Thymus (tissue), 11 donors: ENCODE measurements around the gene CLSTN2. TPM values are rescaled to one million over a fixed set of nuclear protein-coding genes. Genes with fewer than 3 reads are reported as not detected.

Experiments
- DNase-seq, 9 donors: peaks; one replicate each; pipeline ENCODE4 v3.0.0-alpha.2; 2013; ENCODE audit warnings: low spot score in 9 of 9, low read depth in 6 of 9, missing footprints in 1 of 9
- H3K27ac ChIP-seq, 2 donors: one replicate each; pipeline ENCODE4 v1.5.1; 2013; ENCODE audit warnings: control low read depth in 1 of 2, low read depth in 1 of 2, low read length in 1 of 2, mild to moderate bottlenecking in 1 of 2, moderate library complexity in 1 of 2
- H3K27me3 ChIP-seq, 2 donors: one replicate each; pipeline ENCODE4 v1.5.1; 2013; ENCODE audit warnings: low read length in 1 of 2; ENCODE audit not compliant: control insufficient read depth in 2 of 2, insufficient read depth in 1 of 2
- H3K36me3 ChIP-seq, 2 donors: one replicate each; pipeline ENCODE4 v1.5.1; 2013; ENCODE audit warnings: low read length in 1 of 2, mild to moderate bottlenecking in 1 of 2, moderate library complexity in 1 of 2; ENCODE audit not compliant: control insufficient read depth in 2 of 2, insufficient read depth in 2 of 2
- H3K4me1 ChIP-seq, 2 donors: one replicate each; pipeline ENCODE4 v1.5.1; 2013; ENCODE audit warnings: low read length in 2 of 2; ENCODE audit not compliant: control insufficient read depth in 2 of 2, insufficient read depth in 2 of 2
- H3K4me3 ChIP-seq, 2 donors: one replicate each; pipeline ENCODE4 v1.5.1; 2013; ENCODE audit warnings: low read length in 2 of 2, control low read depth in 1 of 2, mild to moderate bottlenecking in 1 of 2
- H3K9me3 ChIP-seq, 2 donors: one replicate each; pipeline ENCODE4 v1.5.1; 2013; ENCODE audit warnings: low read length in 1 of 2, mild to moderate bottlenecking in 1 of 2; ENCODE audit not compliant: control insufficient read depth in 2 of 2, insufficient read depth in 1 of 2
- WGBS: extraction: QIAGEN DNeasy Blood & Tissue Kit; methylation state at CpG from one replicate; pipeline ENCODE4 v1.1.7; 2013; 5-methylcytosine and 5-hydroxymethylcytosine counted together
- polyA plus RNA-seq: library from polyadenylated mRNA; stranded (reverse); fragments of 200-250 nt; gene quantifications from one replicate; pipeline ENCODE4 v1.2.3, GENCODE V29; 2013
- total RNA-seq: library from RNA; stranded (reverse); fragments of 120-200 nt; gene quantifications from one replicate; pipeline ENCODE4 v1.2.4, GENCODE V29; 2013
- donor health status: healthy.

Gene CLSTN2
- total and polyA plus RNA-seq, 2 donors, result 0.25 to 0.61 TPM

DNA sequence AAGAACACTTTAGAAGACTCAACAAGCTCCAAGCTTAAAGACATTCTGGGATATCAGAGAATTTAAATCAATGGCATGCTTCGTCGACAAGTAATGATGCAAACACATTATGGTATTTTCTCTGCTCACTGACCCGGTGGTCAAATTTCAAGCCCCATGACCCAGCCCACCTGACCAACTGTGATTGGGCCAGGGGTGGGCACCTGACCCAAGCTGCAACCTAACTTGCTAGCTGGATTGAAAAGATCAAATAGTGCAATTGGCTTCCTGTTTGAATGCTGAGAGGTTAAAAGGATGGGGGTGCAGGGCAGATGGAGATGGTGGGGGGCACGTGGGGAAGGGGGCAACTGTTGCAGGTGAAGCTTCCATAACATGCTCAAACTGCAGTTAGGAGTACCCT is 250.4 kb downstream of the CLSTN2 start:
- WGBS, result 87% methylated on average over 4 of the region's 4 CpGs
- H3K9me3 ChIP-seq, result no peaks in the 10 kb centered on the region
- no peaks in the 10 kb centered on the region for H3K36me3 ChIP-seq
- no peak overlapping the region for H3K27ac ChIP-seq
- no peaks in the 10 kb centered on the region for H3K27me3 ChIP-seq
- no peaks in the 10 kb centered on the region for H3K4me1 ChIP-seq
- no peak overlapping the region for H3K4me3 ChIP-seq
- no peak for DNase-seq

- H3K9me3 ChIP-seq, result no peaks in the 10 kb centered on the region
- H3K27ac ChIP-seq, result no peak overlapping the region
- peak in 2 of 9 donors; percentile 6 to 12 for DNase-seq
- H3K36me3 ChIP-seq, result no peaks in the 10 kb centered on the region
- no peaks in the 10 kb centered on the region for H3K27me3 ChIP-seq
- no peaks in the 10 kb centered on the region for H3K4me1 ChIP-seq
- no peak overlapping the region for H3K4me3 ChIP-seq
Measured at GRCh38 chr3:140186421-140186920, 251.5 kb downstream of the CLSTN2 start.

DNA sequence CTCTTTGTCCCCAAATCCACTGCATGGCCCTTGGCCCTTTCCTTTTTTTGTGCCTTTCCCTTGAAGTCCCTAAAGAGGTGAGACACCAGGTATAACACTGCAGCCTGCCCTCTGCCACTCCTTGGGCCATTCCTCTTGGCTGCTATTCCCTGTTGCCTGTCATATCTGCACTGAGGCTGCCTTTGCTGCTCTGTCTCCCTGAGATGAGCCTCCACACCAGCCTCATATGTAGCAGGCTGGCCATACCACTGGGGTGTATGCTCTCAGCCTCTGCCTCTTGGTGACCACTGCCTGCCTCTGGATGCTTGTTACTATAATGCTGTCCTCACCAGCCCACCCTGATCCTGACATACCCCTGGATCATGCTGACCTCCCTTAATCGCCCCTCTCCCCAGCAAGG is 252.0 kb downstream of the CLSTN2 start:
- Histone ChIP-seq H3K27me3 (no peaks in the 10 kb centered on the region), H3K4me1 (no peaks in the 10 kb centered on the region), H3K36me3 (no peaks in the 10 kb centered on the region), H3K4me3 (no peak overlapping the region), H3K27ac (no peak overlapping the region), H3K9me3 (no peaks in the 10 kb centered on the region)
- no peak for DNase-seq
- 88% methylated on average over 1 of the region's 1 CpG for WGBS

- WGBS, result 91% methylated on average over 2 of the region's 2 CpGs
- DNase-seq, result no peak
Measured at GRCh38 chr3:140187656-140188221, 252.8 kb downstream of the CLSTN2 start.

GRCh38 chr3:140188285-140188684 is 253.3 kb downstream of the CLSTN2 start:
- H3K9me3 ChIP-seq, result no peaks in the 10 kb centered on the region
- WGBS, result 68% methylated on average over 2 of the region's 2 CpGs
- no peaks in the 10 kb centered on the region for H3K4me1 ChIP-seq
- no peaks in the 10 kb centered on the region for H3K36me3 ChIP-seq
- H3K4me3 ChIP-seq, result no peak overlapping the region
- DNase-seq, result no peak
- no peaks in the 10 kb centered on the region for H3K27me3 ChIP-seq
- no peak overlapping the region for H3K27ac ChIP-seq

More at GRCh38 chr3:140187656-140188221, 252.8 kb downstream of the CLSTN2 start:
- no peaks in the 10 kb centered on the region for H3K9me3 ChIP-seq
- no peak overlapping the region for H3K4me3 ChIP-seq
- no peaks in the 10 kb centered on the region for H3K36me3 ChIP-seq
- no peaks in the 10 kb centered on the region for H3K27me3 ChIP-seq
- H3K4me1 ChIP-seq, result no peaks in the 10 kb centered on the region
- H3K27ac ChIP-seq, result no peak overlapping the region

GRCh38 chr3:140189267-140189666 is 254.3 kb downstream of the CLSTN2 start:
- Histone ChIP-seq H3K27ac (no peak overlapping the region), H3K27me3 (no peaks in the 10 kb centered on the region), H3K4me1 (no peaks in the 10 kb centered on the region), H3K4me3 (no peak overlapping the region), H3K9me3 (no peaks in the 10 kb centered on the region), H3K36me3 (no peaks in the 10 kb centered on the region)
- no peak for DNase-seq
- 97% methylated on average over 3 of the region's 3 CpGs for WGBS

- WGBS, result 86% methylated on average over 1 of the region's 1 CpG
- Histone ChIP-seq H3K9me3 (no peaks in the 10 kb centered on the region), H3K27me3 (no peaks in the 10 kb centered on the region), H3K4me3 (no peak overlapping the region), H3K36me3 (no peaks in the 10 kb centered on the region), H3K4me1 (no peaks in the 10 kb centered on the region), H3K27ac (no peak overlapping the region)
- DNase-seq, result no peak
Measured at GRCh38 chr3:140189976-140190375, 255.0 kb downstream of the CLSTN2 start.

DNA sequence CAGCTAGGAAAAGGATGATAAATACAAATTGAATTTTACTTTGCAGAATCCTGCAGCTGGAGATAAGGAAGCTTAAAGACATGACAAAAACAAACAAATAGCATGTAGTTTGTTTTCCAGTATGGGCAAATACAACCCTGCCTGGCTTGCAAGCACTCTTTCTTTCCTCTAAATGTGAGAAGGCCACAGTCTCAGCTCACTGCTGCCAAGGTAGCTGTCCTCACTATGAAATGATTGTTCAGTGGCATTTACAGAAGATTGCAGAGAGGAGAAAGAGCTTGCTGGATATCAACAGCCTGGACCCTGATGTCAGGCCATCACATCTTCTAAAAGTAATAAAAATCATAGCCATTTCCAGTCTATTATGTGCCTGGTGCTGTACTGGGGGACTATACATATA is 262.0 kb downstream of the CLSTN2 start:
- Histone ChIP-seq H3K9me3 (no peaks in the 10 kb centered on the region), H3K4me3 (no peak overlapping the region), H3K27me3 (no peaks in the 10 kb centered on the region), H3K4me1 (no peaks in the 10 kb centered on the region), H3K36me3 (no peaks in the 10 kb centered on the region), H3K27ac (no peak overlapping the region)
- DNase-seq, result no peak

GRCh38 chr3:140198242-140198641 is 263.3 kb downstream of the CLSTN2 start:
- WGBS, result 83% methylated on average over 2 of the region's 2 CpGs
- Histone ChIP-seq H3K36me3 (no peaks in the 10 kb centered on the region), H3K4me3 (no peak overlapping the region), H3K9me3 (no peaks in the 10 kb centered on the region), H3K4me1 (no peaks in the 10 kb centered on the region), H3K27me3 (no peaks in the 10 kb centered on the region), H3K27ac (no peak overlapping the region)
- DNase-seq, result no peak

- Histone ChIP-seq H3K4me3 (no peak overlapping the region), H3K4me1 (no peaks in the 10 kb centered on the region), H3K27me3 (no peaks in the 10 kb centered on the region), H3K9me3 (no peaks in the 10 kb centered on the region), H3K27ac (no peak overlapping the region), H3K36me3 (no peaks in the 10 kb centered on the region)
- WGBS, result 91% methylated on average over 2 of the region's 2 CpGs
- no peak for DNase-seq
Measured at GRCh38 chr3:140199008-140199407, 264.0 kb downstream of the CLSTN2 start.
